GM19238 (cell line): ENCODE measurements around the gene ODF2.

ENCODE experiments used
- DNase-seq: peaks from one replicate; pipeline ENCODE4 v3.0.0; 2011; ENCODE audit warnings: low spot score; ENCODE audit not compliant: insufficient read length

The ODF2 gene

GRCh38 chr9:128526720-128527119, 70.9 kb downstream of the ODF2 start:
- DNase-seq: no peak

GRCh38 chr9:128528445-128529160, 72.8 kb downstream of the ODF2 start:
- DNase-seq: no peak

GRCh38 chr9:128529191-128529590, 73.4 kb downstream of the ODF2 start:
- no peak for DNase-seq

- no peak for DNase-seq
These were observed 76.8 kb downstream of the ODF2 start for GRCh38 chr9:128532581-128532980.

- no peak for DNase-seq
These were observed 85.0 kb downstream of the ODF2 start for GRCh38 chr9:128540634-128541360.

- no peak for DNase-seq
These were observed 90.7 kb downstream of the ODF2 start for GRCh38 chr9:128546504-128546903.

GRCh38 chr9:128548876-128549275, 93.1 kb downstream of the ODF2 start:
- DNase-seq: no peak

- DNase-seq: no peak
These were observed 94.4 kb downstream of the ODF2 start for GRCh38 chr9:128550226-128550625.
